GM12878 (cell line): Measurements from ENCODE around the gene ATAD5. TPM values are rescaled to one million over a fixed set of nuclear protein-coding genes. Genes with fewer than 3 reads are reported as not detected.
A peak's percentile ranks its signal among the peaks of the same experiment; 100 is the strongest.

Source experiments
- ATAC-seq: fragments of 200-7000 bp; cut with Tn5 transposase; 3 replicates; pipeline ENCODE4 v1.9.1; 2020; ENCODE audit warnings: mild to moderate bottlenecking, moderate library complexity
- BruUV-seq: library from RNA; stranded (reverse); fragments of 400-500 nt; replicated peaks from 2 replicates; lab custom pipeline; 2021; lab: Mats Ljungman, UMichigan
- CTCF ChIA-PET: fragments of 300-600 bp; sonication (Branson Sonifier 250); formaldehyde crosslinking; extraction: SDS; loops from one replicate; lab custom pipeline; 2021; ENCODE audit warnings: inconsistent platforms; lab: Yijun Ruan, JAX
- POLR2A ChIA-PET: fragments of 350-600 bp; formaldehyde crosslinking; extraction: SDS; loops from one replicate; lab custom pipeline; 2021; ENCODE audit warnings: inconsistent platforms; lab: Charles Lee
- RAD21 ChIA-PET: fragments of 300-600 bp; sonication (Branson Sonifier 250); formaldehyde crosslinking; loops from one replicate; lab custom pipeline; 2023; ENCODE audit warnings: antibody characterized with exemption; ENCODE audit not compliant: unreplicated experiment; lab: Charles Lee
- SMC1A ChIA-PET: fragments of 300-600 bp; sonication (Branson Sonifier 250); formaldehyde crosslinking; loops from one replicate; lab custom pipeline; 2023; ENCODE audit not compliant: unreplicated experiment, uncharacterized antibody; lab: Charles Lee
- DNase-seq: peaks from one replicate; pipeline ENCODE4 v3.0.0-alpha.2; 2011; ENCODE audit warnings: low read depth, low spot score
- FAIRE-seq: peaks from 3 replicates; lab custom pipeline; 2011; peaks lifted over from hg19 to GRCh38; lab: Jason Lieb, UNC
- H2AFZ ChIP-seq: 2 replicates; pipeline ENCODE4 v1.6.0; 2011; ENCODE audit warnings: low read depth, low read length, control low read depth; ENCODE audit not compliant: control insufficient read depth
- H3K27ac ChIP-seq: 2 replicates; pipeline ENCODE4 v1.5.1; 2011; ENCODE audit warnings: control low read depth; ENCODE audit not compliant: control insufficient read depth, insufficient read depth
- H3K27me3 ChIP-seq, 2 experiments: replicated peaks in 1 of 2; 2 replicates each; pipeline versions ENCODE4 v1.6.0 to v1.6.1; 2011; ENCODE audit warnings: low read length in 1 of 2; ENCODE audit not compliant: control insufficient read depth in 2 of 2, insufficient read depth in 2 of 2
- H3K36me3 ChIP-seq, 2 experiments: 2 replicates each; pipeline ENCODE4 v1.5.1; 2011; ENCODE audit warnings: low read length in 1 of 2; ENCODE audit not compliant: control insufficient read depth in 2 of 2, insufficient read depth in 2 of 2
- H3K4me1 ChIP-seq: 2 replicates; pipeline ENCODE4 v1.6.1; 2011; ENCODE audit warnings: mild to moderate bottlenecking, low read length, moderate library complexity, mixed read lengths; ENCODE audit not compliant: control insufficient read depth, insufficient read depth
- H3K4me2 ChIP-seq: 2 replicates; pipeline ENCODE4 v1.6.0; 2011; ENCODE audit warnings: control low read depth; ENCODE audit not compliant: control insufficient read depth, insufficient read depth
- H3K4me3 ChIP-seq: fragments of 200-600 bp; sonication (generic); 2 replicates; pipeline ENCODE4 v1.5.1; 2016
- H3K79me2 ChIP-seq: 2 replicates; pipeline ENCODE4 v1.6.0; 2011; ENCODE audit warnings: low read length; ENCODE audit not compliant: control insufficient read depth, insufficient read depth
- H3K9ac ChIP-seq: 2 replicates; pipeline ENCODE4 v1.8.0; 2011; ENCODE audit warnings: low read length, control low read depth, mixed read lengths; ENCODE audit not compliant: control insufficient read depth, insufficient read depth
- H3K9me3 ChIP-seq: replicated peaks from 3 replicates; pipeline ENCODE4 v1.5.1; 2011; ENCODE audit warnings: mild to moderate bottlenecking, low read length; ENCODE audit not compliant: control insufficient read depth, insufficient read depth
- H4K20me1 ChIP-seq: 2 replicates; pipeline ENCODE4 v1.6.0; 2011; ENCODE audit not compliant: control insufficient read depth, insufficient read depth
- BHLHE40 ChIP-seq, 2 experiments: fragments of 450-650 bp in 1 of 2; IDR thresholded peaks; 2 replicates each; pipeline ENCODE4 v1.6.1; 2011 to 2017; ENCODE audit warnings: low read depth in 2 of 2, borderline replicate concordance in 1 of 2, improper control_type of control experiment in 1 of 2, low read length in 1 of 2, mild to moderate bottlenecking in 1 of 2
- MTA2 ChIP-seq: fragments of 450-650 bp; IDR thresholded peaks from 2 replicates; pipeline ENCODE4 v1.6.1; 2016; ENCODE audit warnings: low read depth, mild to moderate bottlenecking, moderate library complexity
- MYC ChIP-seq: IDR thresholded peaks from 2 replicates; pipeline ENCODE4 v1.6.1; 2011; ENCODE audit warnings: mild to moderate bottlenecking, low read length, moderate library complexity, inconsistent platforms; ENCODE audit not compliant: insufficient read depth, insufficient replicate concordance, insufficient read length, severe bottlenecking
- SIN3A ChIP-seq: IDR thresholded peaks from 2 replicates; pipeline ENCODE4 v1.6.1; 2012; ENCODE audit warnings: low read depth, low read length, improper control_type of control experiment
- SMARCA5 ChIP-seq: fragments of 450-650 bp; IDR thresholded peaks from 2 replicates; pipeline ENCODE4 v1.6.1; 2017; ENCODE audit warnings: mild to moderate bottlenecking
- TCF7 ChIP-seq: IDR thresholded peaks from 2 replicates; pipeline ENCODE4 v1.6.1; 2014; ENCODE audit warnings: antibody characterized with exemption, borderline replicate concordance
- YBX1 ChIP-seq: fragments of 450-650 bp; IDR thresholded peaks from 2 replicates; pipeline ENCODE4 v1.6.1; 2016; ENCODE audit warnings: antibody characterized with exemption
- ZZZ3 ChIP-seq: IDR thresholded peaks from 2 replicates; pipeline ENCODE4 v1.6.1; 2011; ENCODE audit warnings: low read depth; ENCODE audit not compliant: control insufficient read depth, insufficient read length
- WGBS: methylation state at CpG from one replicate; pipeline ENCODE4 v1.1.6; 2016; ENCODE audit warnings: low lambda C conversion rate; ENCODE audit not compliant: insufficient replicate concordance, insufficient coverage; ENCODE audit errors: missing lambda C conversion rate; 5-methylcytosine and 5-hydroxymethylcytosine counted together
- in situ Hi-C: fragments of 300-500 bp; cut with MboI; formaldehyde crosslinking; loops from 9 replicates; pipeline ENCODE4 v1.14.3; 2018; ENCODE audit warnings: mixed read lengths
- intact Hi-C: fragments of 100-400 bp; cut with micrococcal nuclease; formaldehyde crosslinking; loops from one replicate; pipeline ENCODE4 v1.14.2; 2022; ENCODE audit not compliant: unreplicated experiment
- polyA plus RNA-seq, 11 experiments: library from polyadenylated mRNA; depleted of rRNA in 4 of 11; unstranded in 6 of 11; stranded (reverse) in 5 of 11; fragments of >200 nt; fragmentation: Nextera tagmentation in 4 of 11; fragmentation: Illumina TruSeq in 1 of 11; extraction: Ambion mirVana in 4 of 11; extraction: Trizol in 1 of 11; gene quantifications; 1 replicate in 1 of 11; 2 replicates in 10 of 11; pipeline versions ENCODE4 v1.2.1 to v1.2.3, GENCODE V29; 2011 to 2016; ENCODE audit warnings: inconsistent platforms in 2 of 11, missing spikeins in 2 of 11, low read depth in 1 of 11
- total RNA-seq, 4 experiments: library from RNA; depleted of rRNA in 3 of 4; stranded (reverse); fragments of >200 nt in 3 of 4; fragmentation: Illumina TruSeq in 1 of 4; extraction: Trizol in 1 of 4; gene quantifications; 2 replicates each; pipeline versions ENCODE4 v1.2.1 to v1.2.3, GENCODE V29; 2013 to 2021
- TF ChIP-seq, protein P1 (sequence below): fragments of 450-650 bp; IDR thresholded peaks from 2 replicates; pipeline ENCODE4 v1.6.1; 2017; ENCODE audit warnings: low read depth, mild to moderate bottlenecking, moderate library complexity
- TF ChIP-seq, protein P2 (sequence below): fragments of 450-650 bp; IDR thresholded peaks from 2 replicates; pipeline ENCODE4 v1.6.1; 2017; ENCODE audit warnings: mild to moderate bottlenecking, moderate library complexity
- TF ChIP-seq, protein P3 (sequence below): fragments of 450-650 bp; conservative IDR thresholded peaks from 2 replicates; pipeline ENCODE4 v1.6.1; 2017; ENCODE audit warnings: mild to moderate bottlenecking, moderate library complexity

Gene ATAD5
- total and polyA plus RNA-seq, 10 of the 15 experiments (the other 5 are each of a cell fraction or from before 2014, with no cell fraction given), result 3.8 to 19.7 (median 13.2) TPM

DNA sequence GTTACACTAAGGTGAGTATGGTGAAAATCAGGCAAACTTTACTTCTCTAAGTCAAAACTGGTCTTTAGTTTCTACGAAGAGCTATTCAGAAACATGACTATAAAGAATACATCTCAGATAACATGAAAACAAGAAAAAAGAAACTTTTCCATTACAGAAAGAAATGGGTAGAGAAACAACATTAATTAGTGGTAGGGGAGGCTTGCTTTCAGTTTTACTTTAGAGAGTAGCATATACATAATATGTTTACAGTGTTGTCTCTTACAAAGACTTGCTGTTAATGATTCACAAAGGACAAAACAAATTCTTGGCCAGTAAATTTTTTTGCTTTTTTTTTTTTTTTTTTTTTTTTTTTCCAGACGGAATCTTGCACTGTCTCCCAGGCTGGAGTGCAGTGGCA lies 41.5 kb upstream of the ATAD5 start (continued):
- TF ChIP-seq, protein P1, sequence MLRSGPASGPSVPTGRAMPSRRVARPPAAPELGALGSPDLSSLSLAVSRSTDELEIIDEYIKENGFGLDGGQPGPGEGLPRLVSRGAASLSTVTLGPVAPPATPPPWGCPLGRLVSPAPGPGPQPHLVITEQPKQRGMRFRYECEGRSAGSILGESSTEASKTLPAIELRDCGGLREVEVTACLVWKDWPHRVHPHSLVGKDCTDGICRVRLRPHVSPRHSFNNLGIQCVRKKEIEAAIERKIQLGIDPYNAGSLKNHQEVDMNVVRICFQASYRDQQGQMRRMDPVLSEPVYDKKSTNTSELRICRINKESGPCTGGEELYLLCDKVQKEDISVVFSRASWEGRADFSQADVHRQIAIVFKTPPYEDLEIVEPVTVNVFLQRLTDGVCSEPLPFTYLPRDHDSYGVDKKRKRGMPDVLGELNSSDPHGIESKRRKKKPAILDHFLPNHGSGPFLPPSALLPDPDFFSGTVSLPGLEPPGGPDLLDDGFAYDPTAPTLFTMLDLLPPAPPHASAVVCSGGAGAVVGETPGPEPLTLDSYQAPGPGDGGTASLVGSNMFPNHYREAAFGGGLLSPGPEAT, result 0 out of 2 replicates have a peak, but pooled peaks have one; percentile 25
- no peak for TF ChIP-seq YBX1
- no peak for TF ChIP-seq BHLHE40 (IDR thresholded peaks at IDR 0.05; ENCODE audit: borderline replicate concordance in 1 of 2, low read depth in 2 of 2, low read length in 1 of 2)
- TF ChIP-seq SIN3A, result no peak
- TF ChIP-seq MTA2, result peak; percentile 45; the same call in 1 of the 2 replicates

DNA sequence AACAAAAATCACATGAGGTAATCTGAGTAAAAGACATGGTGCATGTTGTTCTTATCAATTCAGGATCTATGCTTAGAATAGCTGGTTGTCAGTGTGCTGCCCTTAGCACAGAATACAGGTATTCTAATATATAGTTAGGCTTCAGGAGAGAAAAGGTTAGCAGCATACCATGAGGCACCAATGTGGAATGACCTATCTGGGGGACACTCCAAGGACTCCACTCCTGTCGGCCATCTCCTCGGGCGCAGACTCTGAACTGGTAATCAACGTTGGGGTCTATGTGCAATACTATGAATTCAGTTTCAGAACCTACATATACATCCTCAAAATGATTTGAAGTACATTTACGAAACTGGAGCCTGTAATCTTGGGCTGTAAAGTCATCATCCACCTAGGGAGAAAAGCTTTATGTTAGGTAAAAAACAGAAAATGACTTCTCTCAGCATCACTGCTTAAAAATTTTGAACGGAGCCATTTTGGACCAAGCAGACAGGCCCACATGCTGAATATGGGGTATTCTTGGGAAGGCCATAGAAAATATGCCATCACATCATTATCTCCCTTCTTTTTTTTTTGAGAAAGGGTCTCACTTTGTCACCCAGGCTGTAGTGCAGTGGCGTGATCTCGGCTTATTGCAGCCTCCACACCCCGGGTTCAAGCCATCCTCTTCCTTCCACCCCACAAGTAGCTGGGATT lies 38.3 kb upstream of the ATAD5 start:
- no peaks in the 10 kb centered on the region for H3K9me3 ChIP-seq
- ChIA-PET RAD21 (no interaction called here), SMC1A (interaction anchor here (0.5 to 0.7 kb wide), 2 partner anchors 28 to 34 kb away, joined by 3 read pairs; no protein-coding TSS in a partner anchor), POLR2A (no interaction called here), CTCF (no interaction called here)
- no peak overlapping the region for H3K4me3 ChIP-seq
- in situ Hi-C loops (no loop called here), intact Hi-C loops (no loop called here)
- H2AFZ ChIP-seq, result no peak overlapping the region
- BruUV-seq, result TSS peak; percentile 34
- no peaks in the 10 kb centered on the region for H3K79me2 ChIP-seq
- no peak overlapping the region for H3K4me2 ChIP-seq
- H3K36me3 ChIP-seq, result peaks cover 5 to 29% of the 10 kb centered on the region in 2 experiments
- H3K4me1 ChIP-seq, result no peaks in the 10 kb centered on the region
- no peak overlapping the region for H3K27ac ChIP-seq
- WGBS, result 94% methylated on average over 9 of the region's 9 CpGs
- ATAC-seq (no peak), DNase-seq (no peak), FAIRE-seq (peak; percentile 47)
- no peaks in the 10 kb centered on the region for H3K27me3 ChIP-seq
- no peak overlapping the region for H3K9ac ChIP-seq
- no peaks in the 10 kb centered on the region for H4K20me1 ChIP-seq
- no peak for TF ChIP-seq ZZZ3
- TF ChIP-seq, protein P2, sequence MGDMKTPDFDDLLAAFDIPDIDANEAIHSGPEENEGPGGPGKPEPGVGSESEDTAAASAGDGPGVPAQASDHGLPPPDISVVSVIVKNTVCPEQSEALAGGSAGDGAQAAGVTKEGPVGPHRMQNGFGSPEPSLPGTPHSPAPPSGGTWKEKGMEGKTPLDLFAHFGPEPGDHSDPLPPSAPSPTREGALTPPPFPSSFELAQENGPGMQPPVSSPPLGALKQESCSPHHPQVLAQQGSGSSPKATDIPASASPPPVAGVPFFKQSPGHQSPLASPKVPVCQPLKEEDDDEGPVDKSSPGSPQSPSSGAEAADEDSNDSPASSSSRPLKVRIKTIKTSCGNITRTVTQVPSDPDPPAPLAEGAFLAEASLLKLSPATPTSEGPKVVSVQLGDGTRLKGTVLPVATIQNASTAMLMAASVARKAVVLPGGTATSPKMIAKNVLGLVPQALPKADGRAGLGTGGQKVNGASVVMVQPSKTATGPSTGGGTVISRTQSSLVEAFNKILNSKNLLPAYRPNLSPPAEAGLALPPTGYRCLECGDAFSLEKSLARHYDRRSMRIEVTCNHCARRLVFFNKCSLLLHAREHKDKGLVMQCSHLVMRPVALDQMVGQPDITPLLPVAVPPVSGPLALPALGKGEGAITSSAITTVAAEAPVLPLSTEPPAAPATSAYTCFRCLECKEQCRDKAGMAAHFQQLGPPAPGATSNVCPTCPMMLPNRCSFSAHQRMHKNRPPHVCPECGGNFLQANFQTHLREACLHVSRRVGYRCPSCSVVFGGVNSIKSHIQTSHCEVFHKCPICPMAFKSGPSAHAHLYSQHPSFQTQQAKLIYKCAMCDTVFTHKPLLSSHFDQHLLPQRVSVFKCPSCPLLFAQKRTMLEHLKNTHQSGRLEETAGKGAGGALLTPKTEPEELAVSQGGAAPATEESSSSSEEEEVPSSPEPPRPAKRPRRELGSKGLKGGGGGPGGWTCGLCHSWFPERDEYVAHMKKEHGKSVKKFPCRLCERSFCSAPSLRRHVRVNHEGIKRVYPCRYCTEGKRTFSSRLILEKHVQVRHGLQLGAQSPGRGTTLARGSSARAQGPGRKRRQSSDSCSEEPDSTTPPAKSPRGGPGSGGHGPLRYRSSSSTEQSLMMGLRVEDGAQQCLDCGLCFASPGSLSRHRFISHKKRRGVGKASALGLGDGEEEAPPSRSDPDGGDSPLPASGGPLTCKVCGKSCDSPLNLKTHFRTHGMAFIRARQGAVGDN, result no peak
- no peak for TF ChIP-seq SMARCA5
- TF ChIP-seq, protein P3, sequence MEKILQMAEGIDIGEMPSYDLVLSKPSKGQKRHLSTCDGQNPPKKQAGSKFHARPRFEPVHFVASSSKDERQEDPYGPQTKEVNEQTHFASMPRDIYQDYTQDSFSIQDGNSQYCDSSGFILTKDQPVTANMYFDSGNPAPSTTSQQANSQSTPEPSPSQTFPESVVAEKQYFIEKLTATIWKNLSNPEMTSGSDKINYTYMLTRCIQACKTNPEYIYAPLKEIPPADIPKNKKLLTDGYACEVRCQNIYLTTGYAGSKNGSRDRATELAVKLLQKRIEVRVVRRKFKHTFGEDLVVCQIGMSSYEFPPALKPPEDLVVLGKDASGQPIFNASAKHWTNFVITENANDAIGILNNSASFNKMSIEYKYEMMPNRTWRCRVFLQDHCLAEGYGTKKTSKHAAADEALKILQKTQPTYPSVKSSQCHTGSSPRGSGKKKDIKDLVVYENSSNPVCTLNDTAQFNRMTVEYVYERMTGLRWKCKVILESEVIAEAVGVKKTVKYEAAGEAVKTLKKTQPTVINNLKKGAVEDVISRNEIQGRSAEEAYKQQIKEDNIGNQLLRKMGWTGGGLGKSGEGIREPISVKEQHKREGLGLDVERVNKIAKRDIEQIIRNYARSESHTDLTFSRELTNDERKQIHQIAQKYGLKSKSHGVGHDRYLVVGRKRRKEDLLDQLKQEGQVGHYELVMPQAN, result no peak
- TF ChIP-seq TCF7, result no peak
- no peak for TF ChIP-seq MYC
